MM.1S (cell line): ENCODE data around the gene CDCA5.

Source experiments
- EZH2 ChIP-seq: fragments of 300-600 bp; sonication (generic); optimal IDR thresholded peaks from 2 replicates; pipeline ENCODE3; 2017; ENCODE audit warnings: low read depth, mild to moderate bottlenecking, antibody characterized with exemption, low read length, mixed read lengths
- TF ChIP-seq, protein P1 (sequence below): fragments of 300-600 bp; sonication (generic); IDR thresholded peaks from 2 replicates; pipeline ENCODE4 v1.5.1; 2016; ENCODE audit warnings: antibody characterized with exemption, low read length, mixed read lengths

- TF ChIP-seq, protein P1, sequence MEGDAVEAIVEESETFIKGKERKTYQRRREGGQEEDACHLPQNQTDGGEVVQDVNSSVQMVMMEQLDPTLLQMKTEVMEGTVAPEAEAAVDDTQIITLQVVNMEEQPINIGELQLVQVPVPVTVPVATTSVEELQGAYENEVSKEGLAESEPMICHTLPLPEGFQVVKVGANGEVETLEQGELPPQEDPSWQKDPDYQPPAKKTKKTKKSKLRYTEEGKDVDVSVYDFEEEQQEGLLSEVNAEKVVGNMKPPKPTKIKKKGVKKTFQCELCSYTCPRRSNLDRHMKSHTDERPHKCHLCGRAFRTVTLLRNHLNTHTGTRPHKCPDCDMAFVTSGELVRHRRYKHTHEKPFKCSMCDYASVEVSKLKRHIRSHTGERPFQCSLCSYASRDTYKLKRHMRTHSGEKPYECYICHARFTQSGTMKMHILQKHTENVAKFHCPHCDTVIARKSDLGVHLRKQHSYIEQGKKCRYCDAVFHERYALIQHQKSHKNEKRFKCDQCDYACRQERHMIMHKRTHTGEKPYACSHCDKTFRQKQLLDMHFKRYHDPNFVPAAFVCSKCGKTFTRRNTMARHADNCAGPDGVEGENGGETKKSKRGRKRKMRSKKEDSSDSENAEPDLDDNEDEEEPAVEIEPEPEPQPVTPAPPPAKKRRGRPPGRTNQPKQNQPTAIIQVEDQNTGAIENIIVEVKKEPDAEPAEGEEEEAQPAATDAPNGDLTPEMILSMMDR = peak; percentile 20
- no peak for TF ChIP-seq EZH2
Observed at GRCh38 chr11:65100674-65101350, 17.0 kb upstream of the CDCA5 start.
